Pulmonary artery endothelial cell (primary cell): ENCODE data around the gene FANCE. TPM values are rescaled to one million over a fixed set of nuclear protein-coding genes. Genes with fewer than 3 reads are reported as not detected.

Experiments used
- DNase-seq: peaks from one replicate; pipeline ENCODE4 v3.0.0-alpha.2; 2011; ENCODE audit warnings: low read depth, low spot score
- total RNA-seq: library from RNA; depleted of rRNA; stranded (reverse); fragments of >200 nt; gene quantifications from 2 replicates; pipeline ENCODE4 v1.2.3, GENCODE V29; 2014

Gene FANCE, protein sequence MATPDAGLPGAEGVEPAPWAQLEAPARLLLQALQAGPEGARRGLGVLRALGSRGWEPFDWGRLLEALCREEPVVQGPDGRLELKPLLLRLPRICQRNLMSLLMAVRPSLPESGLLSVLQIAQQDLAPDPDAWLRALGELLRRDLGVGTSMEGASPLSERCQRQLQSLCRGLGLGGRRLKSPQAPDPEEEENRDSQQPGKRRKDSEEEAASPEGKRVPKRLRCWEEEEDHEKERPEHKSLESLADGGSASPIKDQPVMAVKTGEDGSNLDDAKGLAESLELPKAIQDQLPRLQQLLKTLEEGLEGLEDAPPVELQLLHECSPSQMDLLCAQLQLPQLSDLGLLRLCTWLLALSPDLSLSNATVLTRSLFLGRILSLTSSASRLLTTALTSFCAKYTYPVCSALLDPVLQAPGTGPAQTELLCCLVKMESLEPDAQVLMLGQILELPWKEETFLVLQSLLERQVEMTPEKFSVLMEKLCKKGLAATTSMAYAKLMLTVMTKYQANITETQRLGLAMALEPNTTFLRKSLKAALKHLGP
- 8.9 and 13.9 TPM in 2 replicates for total RNA-seq

DNA sequence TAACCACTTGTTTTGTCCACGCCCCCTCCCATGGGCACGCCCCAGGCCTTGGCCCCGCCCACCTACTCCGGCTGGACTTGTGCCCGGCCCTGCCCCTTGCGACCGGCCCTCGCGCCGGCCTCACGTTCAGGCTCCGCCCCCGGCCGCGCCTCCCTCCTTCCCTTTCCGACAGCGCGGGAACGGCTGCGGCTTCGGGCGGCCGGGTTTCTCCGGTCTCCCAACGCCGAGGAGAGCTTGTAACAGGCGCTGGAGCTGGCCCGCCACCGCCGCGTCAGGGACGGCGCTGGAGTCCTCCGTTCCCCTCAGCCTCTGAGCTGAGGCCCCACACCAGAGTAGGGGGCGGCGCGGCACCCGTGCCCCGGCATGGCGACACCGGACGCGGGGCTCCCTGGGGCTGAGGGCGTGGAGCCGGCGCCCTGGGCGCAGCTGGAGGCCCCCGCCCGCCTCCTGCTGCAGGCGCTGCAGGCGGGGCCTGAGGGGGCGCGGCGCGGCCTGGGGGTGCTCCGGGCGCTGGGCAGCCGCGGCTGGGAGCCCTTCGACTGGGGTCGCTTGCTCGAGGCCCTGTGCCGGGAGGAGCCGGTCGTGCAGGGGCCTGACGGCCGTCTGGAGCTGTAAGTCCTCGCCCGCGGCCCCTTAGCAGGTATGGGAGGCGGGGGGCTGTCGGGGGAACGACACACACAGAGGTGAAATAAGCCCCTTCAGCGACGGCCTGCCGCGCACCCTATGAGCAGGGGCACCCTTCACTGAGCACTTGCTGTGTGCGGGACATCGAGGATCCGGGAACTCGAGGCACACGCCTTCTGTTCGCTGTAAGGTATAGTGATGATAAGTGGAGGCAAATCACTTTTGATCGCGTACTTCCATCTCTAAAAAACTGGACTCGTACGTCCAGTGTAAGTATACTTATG, at the start of gene FANCE:
Gene FANCE, plus strand, starts transcription at position 156 of the 908 bp plus-strand sequence. Its CDS starts 208 bp downstream, at position 364.
- DNase-seq: peak; percentile 66

DNA sequence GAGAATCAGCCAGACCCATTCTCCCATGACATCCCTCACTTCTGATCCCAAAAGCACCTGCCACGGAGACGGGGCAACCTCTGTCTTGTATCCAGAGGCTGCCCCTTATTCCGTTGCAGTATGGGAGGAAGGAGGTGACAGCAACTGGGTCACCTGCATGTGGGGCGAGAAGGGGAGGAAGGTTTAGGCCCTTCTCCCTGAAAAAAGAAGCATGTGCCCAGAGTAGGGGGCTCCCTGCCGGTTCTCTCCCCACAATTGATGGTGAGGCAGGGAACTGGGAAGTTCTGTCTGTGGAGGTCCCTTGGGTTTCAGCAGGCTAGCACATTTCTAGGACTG, 49.3 kb upstream of the FANCE start:
- no peak for DNase-seq

DNA sequence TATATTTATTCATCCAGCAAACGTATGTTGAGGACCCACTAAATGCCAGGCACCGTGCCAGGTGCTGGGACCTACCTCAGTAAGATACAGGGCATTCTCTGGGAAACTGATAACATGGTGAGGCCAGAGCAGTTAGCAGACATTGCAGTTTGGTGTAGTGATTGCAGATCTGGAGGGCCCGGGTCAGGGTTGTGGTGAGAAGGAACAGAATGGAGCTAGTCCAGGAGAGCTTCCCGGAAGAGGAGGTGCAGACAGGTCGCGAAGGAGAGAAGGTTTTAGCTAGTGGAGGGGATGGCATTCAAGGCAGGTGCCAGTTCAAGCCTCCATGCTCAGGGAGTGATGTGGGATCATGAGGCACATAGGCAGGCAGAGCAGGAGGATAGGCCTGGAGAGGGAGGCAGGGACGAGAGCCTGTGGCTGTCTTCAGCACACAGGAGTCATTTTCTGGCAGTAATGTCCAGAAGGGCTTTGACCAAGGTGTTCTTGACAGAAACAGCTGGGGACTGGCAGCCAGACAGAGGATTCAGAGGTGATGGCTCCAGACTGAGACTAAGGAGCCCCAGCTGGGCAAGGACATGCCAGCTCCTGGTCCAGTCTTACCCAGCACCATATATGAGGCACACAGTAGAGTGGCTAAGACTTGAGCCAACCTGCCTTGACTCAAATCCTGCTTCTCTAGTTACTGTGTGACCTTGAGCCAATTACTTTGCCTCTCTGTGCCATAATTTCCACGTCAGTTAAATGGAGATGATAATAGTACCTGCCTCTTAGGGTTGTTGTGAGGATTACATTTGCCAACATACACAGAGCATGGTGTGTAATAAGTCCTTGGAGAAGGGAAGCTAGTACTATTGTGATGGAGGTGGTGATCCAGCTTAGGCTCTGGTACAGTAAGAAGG, 48.3 kb upstream of the FANCE start:
- no peak for DNase-seq

DNA sequence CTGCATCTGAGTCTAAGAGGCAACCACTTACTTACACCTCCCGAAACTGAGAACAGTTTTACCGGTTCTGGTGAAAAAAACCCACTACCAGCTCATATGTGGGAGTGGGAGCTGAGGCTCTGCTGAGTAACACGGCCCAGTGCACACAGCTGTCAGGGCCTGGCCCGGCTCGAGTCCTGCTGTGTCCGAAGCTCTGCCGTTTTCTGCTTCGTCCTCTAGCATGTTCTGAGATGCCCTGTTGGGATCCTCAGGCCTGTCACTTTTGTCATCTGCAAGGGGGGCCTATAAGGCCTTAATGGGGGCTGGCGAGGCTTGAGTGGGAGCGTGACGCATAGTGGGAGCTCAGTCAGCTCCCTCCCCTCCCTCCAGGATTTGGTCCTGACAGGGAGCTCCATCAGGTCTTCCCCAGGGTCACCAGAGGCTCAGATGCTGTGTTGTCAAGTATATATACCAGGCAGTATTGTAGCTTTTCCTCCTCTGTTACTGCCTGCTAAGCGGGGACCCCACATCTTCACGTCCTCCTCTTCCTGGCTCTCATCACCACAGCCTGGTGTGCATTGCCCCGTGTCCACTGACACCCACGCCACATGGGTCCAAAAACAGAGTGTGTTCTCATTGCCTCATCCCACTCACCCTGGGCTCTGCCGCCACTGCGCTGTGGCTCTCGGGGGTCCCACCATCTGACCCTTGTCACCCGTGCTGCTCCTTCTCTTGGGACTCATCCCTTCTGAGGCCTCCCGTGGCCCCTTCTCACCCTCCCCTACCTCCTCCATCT, 45.2 kb upstream of the FANCE start:
- DNase-seq: no peak

DNA sequence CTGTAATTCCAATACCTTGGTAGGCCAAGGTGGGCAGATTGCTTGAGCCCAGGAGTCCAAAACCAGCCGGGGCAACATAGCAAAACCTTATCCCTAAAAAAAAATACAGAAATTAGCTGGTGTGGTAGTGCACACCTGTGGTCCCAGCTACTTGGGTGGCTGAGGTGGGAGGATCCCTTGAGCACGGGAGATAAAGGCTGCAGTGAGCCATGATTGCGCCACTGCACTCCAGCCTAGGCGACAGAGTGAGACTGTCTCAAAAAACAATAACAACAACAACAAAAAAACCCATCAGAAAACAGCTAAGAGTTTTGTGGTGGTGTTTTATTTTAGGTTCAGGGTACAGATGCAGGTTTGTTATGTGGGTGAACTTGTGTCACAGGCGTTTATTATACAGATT, 42.9 kb upstream of the FANCE start:
- DNase-seq: no peak

- no peak for DNase-seq
These were observed 42.0 kb upstream of the FANCE start for GRCh38 chr6:35410131-35410530.

GRCh38 chr6:35411066-35411465, 41.1 kb upstream of the FANCE start:
- DNase-seq: no peak

DNA sequence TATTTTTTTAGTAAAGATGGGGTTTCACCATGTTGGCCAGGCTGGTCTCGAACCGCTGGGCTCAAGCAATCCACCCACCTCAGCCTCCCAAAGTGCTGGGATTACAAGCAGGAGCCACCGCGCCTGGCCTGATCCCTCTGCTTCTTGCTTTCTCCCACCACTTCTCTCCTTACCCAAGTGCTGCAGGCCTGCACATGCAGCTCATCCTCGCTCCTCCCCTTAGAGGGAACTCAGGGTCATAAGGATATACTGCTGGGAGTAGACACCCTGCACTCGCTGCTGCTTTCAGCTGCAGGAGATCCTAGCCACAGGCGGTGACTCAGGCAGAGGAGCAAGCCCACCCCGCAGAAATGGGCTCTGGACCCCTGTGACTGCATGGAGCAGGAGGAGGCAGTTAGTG, 40.0 kb upstream of the FANCE start:
- no peak for DNase-seq

GRCh38 chr6:35413911-35414310, 38.2 kb upstream of the FANCE start:
- DNase-seq: no peak

- DNase-seq: peak; percentile 36
These were observed 36.9 kb upstream of the FANCE start for GRCh38 chr6:35415065-35415891.

GRCh38 chr6:35417979-35418661, 34.0 kb upstream of the FANCE start:
- no peak for DNase-seq

DNA sequence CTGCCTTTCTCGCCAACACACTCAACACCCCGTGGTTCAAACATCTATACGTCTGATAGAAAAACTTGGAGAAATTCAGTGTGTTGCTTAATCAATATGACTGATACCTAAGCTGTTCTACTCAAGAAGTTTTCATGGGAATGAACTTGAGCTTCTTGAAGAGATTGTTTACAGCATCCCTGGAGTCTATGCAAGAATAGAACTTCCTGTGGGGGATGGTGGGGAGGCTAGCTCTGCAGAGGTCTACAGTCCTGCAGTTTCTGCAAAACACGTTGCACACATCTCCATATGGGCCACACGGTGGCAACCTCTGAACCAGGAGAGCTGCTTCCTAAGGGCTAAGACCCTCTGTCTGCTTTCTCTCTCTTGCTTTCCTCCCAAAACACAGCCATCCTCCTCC, 32.7 kb upstream of the FANCE start:
- DNase-seq: no peak

GRCh38 chr6:35419961-35420360, 32.2 kb upstream of the FANCE start:
- DNase-seq: no peak

DNA sequence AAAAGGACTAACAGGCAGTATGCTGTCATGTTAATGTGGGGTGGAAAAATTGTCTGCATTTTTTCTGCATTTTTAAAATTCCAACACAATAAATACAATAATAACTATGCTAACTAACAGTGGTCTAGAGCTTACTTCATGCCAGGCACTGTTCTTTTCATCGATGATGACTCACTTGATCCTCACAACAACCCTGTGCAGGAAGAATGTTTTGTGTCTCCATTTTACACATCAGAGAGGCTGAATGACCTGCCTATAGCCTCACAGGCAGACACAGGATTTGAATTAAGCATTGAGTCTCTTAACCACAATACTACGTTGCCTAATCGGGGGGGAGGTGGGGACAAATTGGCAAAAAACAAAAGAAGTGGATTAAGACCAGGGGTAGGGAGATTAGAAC, 26.9 kb upstream of the FANCE start:
- DNase-seq: peak; percentile 90

- peak; percentile 17 for DNase-seq
These were observed 26.1 kb upstream of the FANCE start for GRCh38 chr6:35426074-35426473.

GRCh38 chr6:35427435-35427834, 24.7 kb upstream of the FANCE start:
- no peak for DNase-seq

- DNase-seq: no peak
These were observed 24.3 kb upstream of the FANCE start for GRCh38 chr6:35427851-35428321.

DNA sequence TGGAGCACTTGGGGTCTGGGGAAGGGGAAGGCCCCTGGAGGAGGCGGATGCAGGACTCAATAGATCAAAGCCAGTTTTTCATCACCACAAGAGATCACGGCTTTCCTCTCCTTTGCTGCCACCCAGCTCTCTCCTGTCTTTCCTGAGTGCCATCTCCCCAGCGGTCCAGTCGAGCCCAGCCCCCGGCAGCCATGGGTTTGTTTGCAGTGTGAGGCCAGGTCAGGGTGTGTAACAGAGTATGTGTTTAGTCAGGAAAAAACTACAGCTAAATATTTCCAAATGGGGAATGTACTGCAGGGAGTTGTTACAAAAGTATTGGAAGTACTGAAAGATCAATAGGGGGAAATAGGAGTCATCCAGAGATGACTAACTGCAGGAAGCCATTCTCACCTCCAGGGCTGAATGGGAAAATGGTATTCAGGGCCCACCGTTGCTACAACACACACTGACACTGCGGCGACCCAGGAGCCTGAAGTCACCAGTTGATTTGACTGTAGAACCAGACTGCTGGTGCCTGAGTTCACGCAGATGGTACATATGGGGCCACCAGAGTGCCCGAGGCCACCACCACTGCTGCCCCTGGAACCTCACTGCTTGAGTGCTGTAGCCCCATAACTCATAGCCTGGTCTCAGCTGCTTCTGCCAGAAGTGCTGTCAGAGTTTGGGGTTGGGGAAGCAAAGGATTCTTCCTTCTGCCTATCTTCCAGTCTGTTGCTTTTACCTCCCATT, 23.6 kb upstream of the FANCE start:
- DNase-seq: no peak
